ENCODE data around the gene SLC7A1. TPM values are rescaled to one million over a fixed set of nuclear protein-coding genes. Genes with fewer than 3 reads are reported as not detected.

SLC7A1 gene
- total RNA-seq, 4 donors from 2014 or later, result 46.0 to 72.8 (median 50.8) TPM

- WGBS, 2 donors, result 50 to 60% methylated on average over 7 of the region's 7 CpGs
- no peak for DNase-seq (ENCODE audit: low spot score in 2 of 2)
- intact Hi-C loops (cut with DNase I; ENCODE audit: low total_unique reads), result no loop called here
- H3K4me3 ChIP-seq (ENCODE audit: low read depth, poor library complexity, severe bottlenecking), result no peak overlapping the region
- no peak for TF ChIP-seq POLR2A (IDR thresholded peaks at IDR 0.05)
- TF ChIP-seq CTCF (IDR thresholded peaks at IDR 0.05), result no peak
Observed at GRCh38 chr13:29581666-29582065, 13.8 kb downstream of the SLC7A1 start.

GRCh38 chr13:29579094-29579493, 16.4 kb downstream of the SLC7A1 start:
- intact Hi-C loops (cut with DNase I; ENCODE audit: low total_unique reads), result no loop called here
- no peak for DNase-seq (ENCODE audit: low spot score in 2 of 2)
- no peak overlapping the region for H3K4me3 ChIP-seq (ENCODE audit: low read depth, poor library complexity, severe bottlenecking)
- TF ChIP-seq CTCF (IDR thresholded peaks at IDR 0.05), result no peak
- TF ChIP-seq POLR2A (IDR thresholded peaks at IDR 0.05), result no peak
- WGBS, 2 donors, result 84 to 91% methylated on average over 8 of the region's 8 CpGs

- intact Hi-C loops (cut with DNase I; ENCODE audit: low total_unique reads), result no loop called here
- no peak overlapping the region for H3K4me3 ChIP-seq (ENCODE audit: low read depth, poor library complexity, severe bottlenecking)
- no peak for TF ChIP-seq POLR2A (IDR thresholded peaks at IDR 0.05)
- no peak for TF ChIP-seq CTCF (IDR thresholded peaks at IDR 0.05)
- DNase-seq (ENCODE audit: low spot score in 2 of 2), result no peak
- WGBS, 2 donors, result 31 to 35% methylated on average over 18 of the region's 18 CpGs
Observed at GRCh38 chr13:29578300-29579085, 17.0 kb downstream of the SLC7A1 start.

- 63 to 68% methylated on average over 18 of the region's 18 CpGs for WGBS, 2 donors
- TF ChIP-seq CTCF (IDR thresholded peaks at IDR 0.05) (no peak), POLR2A (IDR thresholded peaks at IDR 0.05) (no peak)
- intact Hi-C loops (cut with DNase I; ENCODE audit: low total_unique reads), result no loop called here
Observed at GRCh38 chr13:29577136-29578051, 18.1 kb downstream of the SLC7A1 start.

GRCh38 chr13:29576581-29576980, 18.9 kb downstream of the SLC7A1 start:
- no peak for TF ChIP-seq CTCF (IDR thresholded peaks at IDR 0.05)
- no peak for TF ChIP-seq POLR2A (IDR thresholded peaks at IDR 0.05)
- DNase-seq (ENCODE audit: low spot score in 2 of 2), result no peak
- no peak overlapping the region for H3K4me3 ChIP-seq (ENCODE audit: low read depth, poor library complexity, severe bottlenecking)
- intact Hi-C loops (cut with DNase I; ENCODE audit: low total_unique reads), result no loop called here
- 90 to 96% methylated on average over 7 of the region's 7 CpGs for WGBS, 2 donors

More at GRCh38 chr13:29577136-29578051, 18.1 kb downstream of the SLC7A1 start:
- no peak overlapping the region for H3K4me3 ChIP-seq (ENCODE audit: low read depth, poor library complexity, severe bottlenecking)
- no peak for DNase-seq (ENCODE audit: low spot score in 2 of 2)
